ENCODE results near the gene MSANTD1. TPM values are rescaled to one million over a fixed set of nuclear protein-coding genes. Genes with fewer than 3 reads are reported as not detected.

The MSANTD1 gene
- total and polyA plus RNA-seq, 2 of the 8 experiments (the other 6 are each of a cell fraction or from before 2014, with no cell fraction given) = 0.23 to 0.45 TPM

- TF ChIP-seq, protein P1, sequence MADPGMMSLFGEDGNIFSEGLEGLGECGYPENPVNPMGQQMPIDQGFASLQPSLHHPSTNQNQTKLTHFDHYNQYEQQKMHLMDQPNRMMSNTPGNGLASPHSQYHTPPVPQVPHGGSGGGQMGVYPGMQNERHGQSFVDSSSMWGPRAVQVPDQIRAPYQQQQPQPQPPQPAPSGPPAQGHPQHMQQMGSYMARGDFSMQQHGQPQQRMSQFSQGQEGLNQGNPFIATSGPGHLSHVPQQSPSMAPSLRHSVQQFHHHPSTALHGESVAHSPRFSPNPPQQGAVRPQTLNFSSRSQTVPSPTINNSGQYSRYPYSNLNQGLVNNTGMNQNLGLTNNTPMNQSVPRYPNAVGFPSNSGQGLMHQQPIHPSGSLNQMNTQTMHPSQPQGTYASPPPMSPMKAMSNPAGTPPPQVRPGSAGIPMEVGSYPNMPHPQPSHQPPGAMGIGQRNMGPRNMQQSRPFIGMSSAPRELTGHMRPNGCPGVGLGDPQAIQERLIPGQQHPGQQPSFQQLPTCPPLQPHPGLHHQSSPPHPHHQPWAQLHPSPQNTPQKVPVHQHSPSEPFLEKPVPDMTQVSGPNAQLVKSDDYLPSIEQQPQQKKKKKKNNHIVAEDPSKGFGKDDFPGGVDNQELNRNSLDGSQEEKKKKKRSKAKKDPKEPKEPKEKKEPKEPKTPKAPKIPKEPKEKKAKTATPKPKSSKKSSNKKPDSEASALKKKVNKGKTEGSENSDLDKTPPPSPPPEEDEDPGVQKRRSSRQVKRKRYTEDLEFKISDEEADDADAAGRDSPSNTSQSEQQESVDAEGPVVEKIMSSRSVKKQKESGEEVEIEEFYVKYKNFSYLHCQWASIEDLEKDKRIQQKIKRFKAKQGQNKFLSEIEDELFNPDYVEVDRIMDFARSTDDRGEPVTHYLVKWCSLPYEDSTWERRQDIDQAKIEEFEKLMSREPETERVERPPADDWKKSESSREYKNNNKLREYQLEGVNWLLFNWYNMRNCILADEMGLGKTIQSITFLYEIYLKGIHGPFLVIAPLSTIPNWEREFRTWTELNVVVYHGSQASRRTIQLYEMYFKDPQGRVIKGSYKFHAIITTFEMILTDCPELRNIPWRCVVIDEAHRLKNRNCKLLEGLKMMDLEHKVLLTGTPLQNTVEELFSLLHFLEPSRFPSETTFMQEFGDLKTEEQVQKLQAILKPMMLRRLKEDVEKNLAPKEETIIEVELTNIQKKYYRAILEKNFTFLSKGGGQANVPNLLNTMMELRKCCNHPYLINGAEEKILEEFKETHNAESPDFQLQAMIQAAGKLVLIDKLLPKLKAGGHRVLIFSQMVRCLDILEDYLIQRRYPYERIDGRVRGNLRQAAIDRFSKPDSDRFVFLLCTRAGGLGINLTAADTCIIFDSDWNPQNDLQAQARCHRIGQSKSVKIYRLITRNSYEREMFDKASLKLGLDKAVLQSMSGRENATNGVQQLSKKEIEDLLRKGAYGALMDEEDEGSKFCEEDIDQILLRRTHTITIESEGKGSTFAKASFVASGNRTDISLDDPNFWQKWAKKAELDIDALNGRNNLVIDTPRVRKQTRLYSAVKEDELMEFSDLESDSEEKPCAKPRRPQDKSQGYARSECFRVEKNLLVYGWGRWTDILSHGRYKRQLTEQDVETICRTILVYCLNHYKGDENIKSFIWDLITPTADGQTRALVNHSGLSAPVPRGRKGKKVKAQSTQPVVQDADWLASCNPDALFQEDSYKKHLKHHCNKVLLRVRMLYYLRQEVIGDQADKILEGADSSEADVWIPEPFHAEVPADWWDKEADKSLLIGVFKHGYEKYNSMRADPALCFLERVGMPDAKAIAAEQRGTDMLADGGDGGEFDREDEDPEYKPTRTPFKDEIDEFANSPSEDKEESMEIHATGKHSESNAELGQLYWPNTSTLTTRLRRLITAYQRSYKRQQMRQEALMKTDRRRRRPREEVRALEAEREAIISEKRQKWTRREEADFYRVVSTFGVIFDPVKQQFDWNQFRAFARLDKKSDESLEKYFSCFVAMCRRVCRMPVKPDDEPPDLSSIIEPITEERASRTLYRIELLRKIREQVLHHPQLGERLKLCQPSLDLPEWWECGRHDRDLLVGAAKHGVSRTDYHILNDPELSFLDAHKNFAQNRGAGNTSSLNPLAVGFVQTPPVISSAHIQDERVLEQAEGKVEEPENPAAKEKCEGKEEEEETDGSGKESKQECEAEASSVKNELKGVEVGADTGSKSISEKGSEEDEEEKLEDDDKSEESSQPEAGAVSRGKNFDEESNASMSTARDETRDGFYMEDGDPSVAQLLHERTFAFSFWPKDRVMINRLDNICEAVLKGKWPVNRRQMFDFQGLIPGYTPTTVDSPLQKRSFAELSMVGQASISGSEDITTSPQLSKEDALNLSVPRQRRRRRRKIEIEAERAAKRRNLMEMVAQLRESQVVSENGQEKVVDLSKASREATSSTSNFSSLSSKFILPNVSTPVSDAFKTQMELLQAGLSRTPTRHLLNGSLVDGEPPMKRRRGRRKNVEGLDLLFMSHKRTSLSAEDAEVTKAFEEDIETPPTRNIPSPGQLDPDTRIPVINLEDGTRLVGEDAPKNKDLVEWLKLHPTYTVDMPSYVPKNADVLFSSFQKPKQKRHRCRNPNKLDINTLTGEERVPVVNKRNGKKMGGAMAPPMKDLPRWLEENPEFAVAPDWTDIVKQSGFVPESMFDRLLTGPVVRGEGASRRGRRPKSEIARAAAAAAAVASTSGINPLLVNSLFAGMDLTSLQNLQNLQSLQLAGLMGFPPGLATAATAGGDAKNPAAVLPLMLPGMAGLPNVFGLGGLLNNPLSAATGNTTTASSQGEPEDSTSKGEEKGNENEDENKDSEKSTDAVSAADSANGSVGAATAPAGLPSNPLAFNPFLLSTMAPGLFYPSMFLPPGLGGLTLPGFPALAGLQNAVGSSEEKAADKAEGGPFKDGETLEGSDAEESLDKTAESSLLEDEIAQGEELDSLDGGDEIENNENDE (IDR thresholded peaks at IDR 0.05; ENCODE audit: insufficient replicate concordance, low read length) = no peak
- no peak for TF ChIP-seq BRCA1 (IDR thresholded peaks at IDR 0.05; ENCODE audit: low read depth, low read length)
These were observed 3.5 kb downstream of the MSANTD1 start (continued) for GRCh38 chr4:3252480-3252828.

Data from H1 (cell line).